Muscle layer of duodenum (tissue), 2 donors: Measurements from ENCODE around the gene LRRC4C.
A peak's percentile ranks its signal among the peaks of the same experiment; 100 is the strongest.

ENCODE experiments used
- H3K27ac ChIP-seq: one replicate; pipeline ENCODE4 v1.7.0; 2013; ENCODE audit warnings: mild to moderate bottlenecking, low read length
- H3K27me3 ChIP-seq: one replicate; pipeline ENCODE4 v1.7.0; 2013; ENCODE audit warnings: low read depth, mild to moderate bottlenecking, control low read depth, low read length
- H3K36me3 ChIP-seq, 2 donors: one replicate each; pipeline ENCODE4 v1.7.0; 2013; ENCODE audit warnings: low read length in 2 of 2, control low read depth in 1 of 2, mild to moderate bottlenecking in 1 of 2; ENCODE audit not compliant: insufficient read depth in 2 of 2, control insufficient read depth in 1 of 2
- H3K4me1 ChIP-seq, 2 donors: one replicate each; pipeline ENCODE4 v1.7.0; 2013; ENCODE audit warnings: low read length in 2 of 2, mild to moderate bottlenecking in 2 of 2, control low read depth in 1 of 2, moderate library complexity in 1 of 2; ENCODE audit not compliant: insufficient read depth in 2 of 2, control insufficient read depth in 1 of 2
- H3K4me3 ChIP-seq, 2 donors: one replicate each; pipeline ENCODE4 v1.7.0; 2013; ENCODE audit warnings: low read length in 2 of 2, low read depth in 1 of 2, mild to moderate bottlenecking in 1 of 2
- H3K9me3 ChIP-seq, 2 donors: one replicate each; pipeline ENCODE4 v1.7.0; 2013; ENCODE audit warnings: low read length in 2 of 2, control low read depth in 1 of 2, mild to moderate bottlenecking in 1 of 2; ENCODE audit not compliant: control insufficient read depth in 1 of 2
- donor health status: healthy.

The LRRC4C gene

GRCh38 chr11:41459465-41460401, at the start of gene LRRC4C:
TSS of gene LRRC4C (minus strand) at chr11:41459652.
- Histone ChIP-seq H3K4me3 (peak within 1 kb of the TSS in 1 of 2 donors; percentile 49), H3K27ac (no peak within 1 kb of the TSS), H3K27me3 (no peaks in the 10 kb centered on the region), H3K9me3 (peaks cover 0 to 5% of the 10 kb centered on the region in 2 donors), H3K36me3 (no peaks in the 10 kb centered on the region), H3K4me1 (peaks cover 0 to 10% of the 10 kb centered on the region in 2 donors)

GRCh38 chr11:41508121-41508520, 48.7 kb upstream of the LRRC4C start:
- H3K4me1 ChIP-seq, result no peaks in the 10 kb centered on the region

GRCh38 chr11:41499429-41499828, 40.0 kb upstream of the LRRC4C start:
- Histone ChIP-seq H3K4me3 (no peak overlapping the region), H3K4me1 (no peaks in the 10 kb centered on the region), H3K27me3 (no peaks in the 10 kb centered on the region), H3K36me3 (no peaks in the 10 kb centered on the region), H3K9me3 (no peaks in the 10 kb centered on the region), H3K27ac (no peak overlapping the region)

More at GRCh38 chr11:41508121-41508520, 48.7 kb upstream of the LRRC4C start:
- Histone ChIP-seq H3K27ac (no peak overlapping the region), H3K4me3 (no peak overlapping the region), H3K27me3 (no peaks in the 10 kb centered on the region), H3K36me3 (no peaks in the 10 kb centered on the region), H3K9me3 (no peaks in the 10 kb centered on the region)

GRCh38 chr11:41498726-41499125, 39.3 kb upstream of the LRRC4C start:
- H3K27me3 ChIP-seq, result no peaks in the 10 kb centered on the region
- H3K9me3 ChIP-seq, result no peaks in the 10 kb centered on the region
- H3K36me3 ChIP-seq, result no peaks in the 10 kb centered on the region
- no peak overlapping the region for H3K4me3 ChIP-seq
- H3K27ac ChIP-seq, result no peak overlapping the region
- H3K4me1 ChIP-seq, result no peaks in the 10 kb centered on the region

DNA sequence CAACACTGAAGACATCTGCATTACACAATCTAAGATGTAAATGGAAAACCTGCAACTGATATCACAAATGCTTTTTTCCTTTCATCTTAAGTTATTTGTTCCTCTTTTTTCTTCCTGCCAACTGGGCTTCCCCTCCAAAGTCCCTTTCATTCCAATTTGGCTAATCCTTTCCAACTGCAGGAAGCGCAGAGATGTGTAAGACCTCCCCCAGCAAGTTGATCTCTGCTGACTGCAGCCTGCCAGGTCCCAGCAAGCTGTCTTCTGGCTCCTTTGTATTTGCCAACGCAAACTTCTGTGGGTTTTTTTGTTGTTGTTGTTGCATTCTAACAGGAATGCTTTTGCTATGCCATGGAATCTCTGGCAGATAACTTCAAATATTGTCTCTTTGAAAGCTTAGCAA, 38.5 kb upstream of the LRRC4C start:
- H3K27me3 ChIP-seq, result no peaks in the 10 kb centered on the region
- H3K9me3 ChIP-seq, result no peaks in the 10 kb centered on the region
- H3K4me3 ChIP-seq, result no peak overlapping the region
- no peaks in the 10 kb centered on the region for H3K4me1 ChIP-seq
- H3K27ac ChIP-seq, result no peak overlapping the region
- no peaks in the 10 kb centered on the region for H3K36me3 ChIP-seq

DNA sequence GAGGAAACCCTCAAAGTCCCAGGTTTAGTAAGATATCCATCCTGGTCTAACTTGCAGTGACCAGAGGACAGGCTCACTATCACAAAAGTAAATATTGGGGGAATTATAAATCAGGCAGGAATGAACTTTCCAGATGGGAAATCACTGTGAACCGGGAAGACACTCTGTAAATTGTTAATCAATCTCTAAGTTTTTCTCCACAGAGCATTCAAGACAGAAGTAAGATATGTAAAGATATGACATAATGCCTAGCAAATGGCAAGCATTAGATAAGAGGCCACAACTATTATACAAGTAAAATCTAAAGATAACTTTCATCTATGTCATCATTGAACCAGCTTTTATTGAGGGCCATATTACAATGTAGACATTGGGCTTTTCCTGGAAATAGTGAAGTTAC, 35.3 kb upstream of the LRRC4C start:
- H3K4me3 ChIP-seq, result no peak overlapping the region
- no peaks in the 10 kb centered on the region for H3K36me3 ChIP-seq
- no peaks in the 10 kb centered on the region for H3K27me3 ChIP-seq
- H3K9me3 ChIP-seq, result no peaks in the 10 kb centered on the region
- no peaks in the 10 kb centered on the region for H3K4me1 ChIP-seq
- H3K27ac ChIP-seq, result no peak overlapping the region

DNA sequence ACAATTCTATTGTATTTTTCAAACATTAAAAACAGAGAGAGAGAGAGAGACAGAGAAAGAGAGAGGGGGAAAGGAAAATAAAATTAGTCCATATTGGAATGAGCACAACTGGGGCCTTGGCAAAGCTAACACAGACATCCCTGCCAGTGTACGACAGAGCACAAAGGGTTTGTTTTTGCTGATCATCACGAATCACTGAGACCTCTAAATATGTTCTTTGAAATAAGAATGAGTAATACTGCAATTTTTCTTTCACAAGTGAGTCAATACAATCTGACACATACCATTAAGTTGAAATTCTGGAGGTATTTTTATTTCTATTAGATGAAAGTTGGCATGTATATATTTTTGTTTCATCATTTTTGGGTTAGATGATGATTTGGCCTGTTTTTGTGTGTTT, 27.0 kb upstream of the LRRC4C start:
- no peaks in the 10 kb centered on the region for H3K9me3 ChIP-seq
- H3K4me1 ChIP-seq, result no peaks in the 10 kb centered on the region
- H3K4me3 ChIP-seq, result no peak overlapping the region
- H3K27me3 ChIP-seq, result no peaks in the 10 kb centered on the region
- H3K36me3 ChIP-seq, result no peaks in the 10 kb centered on the region
- H3K27ac ChIP-seq, result no peak overlapping the region

GRCh38 chr11:41483956-41484355, 24.5 kb upstream of the LRRC4C start:
- no peaks in the 10 kb centered on the region for H3K36me3 ChIP-seq
- no peak overlapping the region for H3K4me3 ChIP-seq

GRCh38 chr11:41479179-41479578, 19.7 kb upstream of the LRRC4C start:
- Histone ChIP-seq H3K27ac (no peak overlapping the region), H3K4me3 (no peak overlapping the region), H3K4me1 (no peaks in the 10 kb centered on the region), H3K36me3 (no peaks in the 10 kb centered on the region), H3K9me3 (peaks cover 0 to 6% of the 10 kb centered on the region in 2 donors), H3K27me3 (no peaks in the 10 kb centered on the region)

More at GRCh38 chr11:41483956-41484355, 24.5 kb upstream of the LRRC4C start:
- no peaks in the 10 kb centered on the region for H3K27me3 ChIP-seq
- H3K4me1 ChIP-seq, result no peaks in the 10 kb centered on the region
- peaks cover 0 to 5% of the 10 kb centered on the region in 2 donors for H3K9me3 ChIP-seq
- no peak overlapping the region for H3K27ac ChIP-seq

- Histone ChIP-seq H3K4me3 (no peak overlapping the region), H3K9me3 (peaks cover 0 to 5% of the 10 kb centered on the region in 2 donors), H3K4me1 (peaks cover 0 to 10% of the 10 kb centered on the region in 2 donors), H3K27me3 (no peaks in the 10 kb centered on the region), H3K36me3 (no peaks in the 10 kb centered on the region), H3K27ac (no peak overlapping the region)
Observed at GRCh38 chr11:41461057-41461681, 1.7 kb upstream of the LRRC4C start.

GRCh38 chr11:41458641-41459040, 811 bp downstream of the LRRC4C start:
- H3K9me3 ChIP-seq, result peaks cover 0 to 5% of the 10 kb centered on the region in 2 donors
- H3K4me1 ChIP-seq, result peaks cover 0 to 10% of the 10 kb centered on the region in 2 donors
- H3K4me3 ChIP-seq, result no peak overlapping the region
- no peak overlapping the region for H3K27ac ChIP-seq
- no peaks in the 10 kb centered on the region for H3K27me3 ChIP-seq
- no peaks in the 10 kb centered on the region for H3K36me3 ChIP-seq
